Activated T-cell treated with anti-CD3 and anti-CD28 coated beads, Interleukin-2, amount 50 U/mL, for 4 hours (primary cell): ENCODE measurements around the gene GHRL. TPM values are rescaled to one million over a fixed set of nuclear protein-coding genes. Genes with fewer than 3 reads are reported as not detected.

Experiments used
- ATAC-seq, 2 donors: fragments of 200-7000 bp; cut with Tn5 transposase; one replicate each; pipeline ENCODE4 v1.10.0; 2021
- DNase-seq: peaks from one replicate; pipeline ENCODE4 v3.0.0-alpha.2; 2020
- H3K27me3 Mint-ChIP-seq: one replicate; pipeline ENCODE4 v1.8.0; 2021; ENCODE audit warnings: low read depth, mixed read lengths
- H3K36me3 Mint-ChIP-seq: one replicate; pipeline ENCODE4 v1.8.0; 2022; ENCODE audit warnings: mixed read lengths; ENCODE audit not compliant: insufficient read depth
- H3K4me1 Mint-ChIP-seq: one replicate; pipeline ENCODE4 v1.8.0; 2021; ENCODE audit warnings: low read depth, mixed read lengths
- H3K4me3 Mint-ChIP-seq: one replicate; pipeline ENCODE4 v1.8.0; 2021; ENCODE audit warnings: mild to moderate bottlenecking, moderate library complexity, mixed read lengths
- H3K9me3 Mint-ChIP-seq: one replicate; pipeline ENCODE4 v1.8.0; 2021; ENCODE audit warnings: mixed read lengths
- total RNA-seq, 3 donors: library from RNA; stranded (reverse); gene quantifications; one replicate each; pipeline ENCODE4 v1.2.1, GENCODE V29; 2021

The GHRL gene, protein sequence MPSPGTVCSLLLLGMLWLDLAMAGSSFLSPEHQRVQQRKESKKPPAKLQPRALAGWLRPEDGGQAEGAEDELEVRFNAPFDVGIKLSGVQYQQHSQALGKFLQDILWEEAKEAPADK
- under 1 TPM; 0.45 to 0.96 (median 0.63) TPM for total RNA-seq

DNA sequence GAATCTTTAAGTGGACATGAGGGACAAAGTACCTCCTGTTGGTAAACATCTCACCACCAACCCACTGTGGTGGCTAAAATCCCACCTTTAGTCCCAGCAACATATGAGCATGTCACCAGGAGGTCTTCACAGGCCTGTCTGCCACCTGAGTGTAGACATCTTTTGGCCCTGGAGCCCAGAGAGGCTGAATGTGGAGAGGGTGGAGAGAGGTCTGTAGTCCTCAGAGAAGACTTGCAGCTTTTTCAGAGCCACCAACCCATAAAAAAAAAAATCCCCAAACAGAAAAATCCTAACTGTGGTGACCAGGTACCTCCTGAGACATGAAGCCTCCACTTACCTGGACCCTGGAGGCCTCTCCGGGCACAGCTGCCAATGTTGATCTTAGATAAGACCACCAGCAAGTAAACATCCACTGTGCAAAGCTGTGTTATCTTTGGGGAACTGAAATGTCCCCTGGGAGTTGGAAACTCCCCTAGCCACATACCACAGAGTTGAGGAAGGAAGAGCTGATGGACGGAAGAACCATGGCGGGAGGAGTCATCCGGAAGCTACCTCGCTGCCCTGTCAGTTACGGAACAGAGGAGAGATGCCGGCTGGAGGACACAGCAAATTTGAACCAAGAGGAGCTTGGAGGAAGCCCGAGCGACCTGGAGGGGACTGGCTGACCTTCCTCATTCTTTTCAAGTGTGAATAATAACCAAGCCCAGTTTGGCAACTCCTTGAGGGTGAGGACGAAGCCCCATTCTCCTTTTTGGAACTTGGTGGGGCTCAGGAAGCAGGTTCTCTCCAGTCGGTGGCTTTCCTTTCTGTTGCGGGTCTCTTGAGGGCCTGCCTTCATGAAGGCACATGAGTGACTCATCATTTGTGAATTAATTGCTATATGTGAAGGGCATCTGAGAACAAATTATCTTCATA, at the start of gene GHRL:
Gene GHRL (minus strand): TSS at position 443 of the 915 bp plus-strand sequence. CDS start 2,767 bp downstream, outside the sequence.
- H3K27me3 Mint-ChIP-seq: no peaks in the 10 kb centered on the region
- peaks cover 9% of the 10 kb centered on the region for H3K4me1 Mint-ChIP-seq
- DNase-seq (no peak), ATAC-seq (no peak)
- peak within 1 kb of the TSS; percentile 26 for H3K4me3 Mint-ChIP-seq
- peaks cover 28% of the 10 kb centered on the region for H3K36me3 Mint-ChIP-seq
- no peaks in the 10 kb centered on the region for H3K9me3 Mint-ChIP-seq

DNA sequence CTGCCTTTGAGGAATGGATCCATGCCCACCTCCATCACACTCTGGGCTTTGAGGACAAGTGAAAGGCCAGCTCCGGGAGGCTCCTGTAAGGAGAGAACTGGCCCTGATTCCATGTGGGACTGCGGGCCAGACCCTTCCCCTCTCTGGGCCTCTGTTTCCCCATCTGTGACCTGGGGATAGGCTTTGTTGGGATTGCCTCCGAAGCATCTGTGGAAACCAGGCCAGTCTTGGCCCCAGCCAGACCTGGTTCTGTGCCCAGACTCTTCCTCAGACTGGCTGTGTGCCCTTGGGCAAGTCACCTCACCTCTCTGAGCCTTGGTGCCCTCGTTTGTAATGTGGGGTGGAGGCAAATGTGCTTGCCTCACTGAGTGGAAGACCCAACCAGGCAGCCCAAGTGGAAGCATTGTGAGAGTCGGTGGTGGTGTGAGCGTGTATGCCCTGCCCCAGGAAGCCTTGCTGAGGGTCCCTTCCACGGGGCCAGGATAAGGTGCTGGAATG, 49.2 kb upstream of the GHRL start:
- Mint-ChIP-seq H3K9me3 (no peaks in the 10 kb centered on the region), H3K4me3 (no peak overlapping the region), H3K4me1 (no peaks in the 10 kb centered on the region), H3K36me3 (no peaks in the 10 kb centered on the region), H3K27me3 (peaks cover 4% of the 10 kb centered on the region)
- DNase-seq (no peak), ATAC-seq (no peak)

DNA sequence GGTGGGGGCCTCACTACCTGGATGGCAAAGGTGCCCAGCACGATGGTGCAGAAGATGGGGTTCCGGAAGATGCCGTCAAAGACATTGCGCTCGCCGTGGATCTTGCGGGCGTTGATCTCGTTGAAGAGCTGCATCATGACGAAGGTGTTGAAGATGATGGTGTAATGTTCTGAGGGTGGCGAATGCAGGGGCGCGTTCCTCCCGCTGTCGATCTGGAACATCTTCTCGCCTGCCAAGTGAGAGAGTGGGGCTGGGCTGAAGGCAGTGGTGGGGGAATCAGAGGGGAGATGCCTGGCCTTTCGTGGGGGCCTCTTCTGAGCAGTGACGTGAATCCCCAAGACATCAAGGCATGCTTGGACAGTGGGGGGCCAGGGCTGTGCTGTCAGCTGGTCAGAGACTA, 47.7 kb upstream of the GHRL start:
- Mint-ChIP-seq H3K27me3 (peaks cover 4% of the 10 kb centered on the region), H3K4me3 (no peak overlapping the region), H3K9me3 (no peaks in the 10 kb centered on the region), H3K4me1 (no peaks in the 10 kb centered on the region), H3K36me3 (no peaks in the 10 kb centered on the region)
- no peak for DNase-seq
- no peak for ATAC-seq

DNA sequence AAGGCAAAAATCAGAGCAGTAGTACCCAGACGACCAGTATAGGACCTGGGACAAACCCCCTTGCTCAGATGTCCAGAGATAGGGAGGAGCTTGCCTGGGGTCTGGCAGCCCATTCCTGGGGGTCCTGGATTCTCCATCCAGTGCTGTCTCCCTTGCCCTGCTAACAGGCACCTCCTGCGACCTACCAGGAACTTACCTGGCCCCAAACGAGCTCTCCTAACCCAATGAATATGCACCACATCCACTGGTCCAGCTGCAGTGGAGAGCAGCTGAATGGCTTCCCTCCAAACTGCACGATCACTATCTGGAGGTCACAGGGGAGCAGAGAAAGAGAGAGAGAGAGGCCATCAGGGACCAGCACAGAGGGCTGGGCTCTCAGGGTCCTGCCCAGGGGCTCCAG, 47.3 kb upstream of the GHRL start:
- Mint-ChIP-seq H3K36me3 (no peaks in the 10 kb centered on the region), H3K9me3 (no peaks in the 10 kb centered on the region), H3K4me3 (no peak overlapping the region)

DNA sequence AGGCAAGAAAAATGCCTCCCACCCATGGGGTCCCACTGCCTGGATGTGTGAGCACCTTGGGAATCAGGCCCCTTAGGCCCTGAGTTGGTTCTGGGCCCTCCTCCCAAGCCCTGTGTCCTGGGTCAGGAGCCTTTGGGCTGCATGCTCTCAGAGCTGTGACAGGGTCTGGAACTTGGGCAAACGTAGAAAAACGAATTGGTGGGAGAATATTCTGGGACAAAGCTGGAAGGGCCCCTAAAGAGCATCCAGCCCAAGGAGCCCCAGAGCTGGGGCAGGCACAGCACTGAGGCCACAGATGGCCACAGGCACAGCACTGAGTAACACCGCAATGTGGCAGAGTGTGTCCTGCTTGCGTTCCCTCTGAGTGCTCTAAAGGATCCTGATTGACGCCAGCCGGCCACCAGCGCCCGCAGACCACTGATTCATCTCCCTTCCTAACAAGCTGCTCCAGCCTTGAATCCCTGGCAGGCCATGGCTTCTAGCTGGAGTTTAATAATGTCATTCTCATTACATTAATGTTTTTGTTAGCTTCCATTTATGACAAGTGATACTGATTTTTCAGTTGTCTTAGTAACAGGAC, 46.7 kb upstream of the GHRL start:
- Mint-ChIP-seq H3K27me3 (peaks cover 4% of the 10 kb centered on the region), H3K4me3 (no peak overlapping the region), H3K4me1 (peaks cover 4% of the 10 kb centered on the region), H3K36me3 (no peaks in the 10 kb centered on the region), H3K9me3 (no peaks in the 10 kb centered on the region)
- DNase-seq: no peak
- ATAC-seq: no peak

More for the DNA sequence above, 47.3 kb upstream of the GHRL start:
- Mint-ChIP-seq H3K4me1 (peaks cover 1% of the 10 kb centered on the region), H3K27me3 (peaks cover 4% of the 10 kb centered on the region)
- no peak for DNase-seq
- no peak for ATAC-seq

DNA sequence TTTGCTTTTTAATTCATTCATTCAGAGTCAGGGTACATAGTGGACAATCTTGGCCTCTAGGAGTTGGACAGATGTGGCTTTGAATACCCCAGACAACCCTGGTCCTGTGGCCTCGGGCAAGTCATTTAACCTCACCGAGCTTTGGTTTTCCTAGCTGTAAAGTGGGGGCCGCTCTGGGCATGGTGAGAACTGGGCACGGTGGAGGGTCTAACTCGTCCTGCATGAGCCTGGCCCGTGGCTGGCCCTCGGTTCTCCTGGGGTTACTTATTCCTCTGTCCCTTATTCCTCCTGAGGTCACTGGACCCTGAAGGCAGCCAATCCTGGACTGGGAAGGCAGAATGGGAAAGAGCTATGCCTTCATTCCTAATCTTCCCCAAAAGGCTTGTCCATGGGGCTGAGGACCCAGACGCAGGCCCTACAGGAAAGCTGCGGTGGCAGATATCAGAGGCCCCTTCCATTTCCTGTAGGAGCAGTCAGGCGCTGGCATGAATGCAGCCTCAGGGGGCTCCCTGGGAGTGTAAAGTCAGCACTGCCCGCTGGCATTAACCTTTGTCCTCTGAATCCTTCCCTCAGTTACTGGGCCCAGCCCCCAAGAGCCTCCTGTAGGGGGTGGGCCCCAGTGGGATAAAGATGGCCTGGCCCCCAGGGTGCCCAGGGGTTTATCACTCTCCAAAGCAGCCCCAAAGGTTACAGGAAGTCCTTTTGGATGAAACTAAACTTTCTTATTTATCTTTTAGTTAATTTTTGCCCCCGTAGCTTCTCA, 46.0 kb upstream of the GHRL start:
- Mint-ChIP-seq H3K9me3 (no peaks in the 10 kb centered on the region), H3K4me1 (peaks cover 4% of the 10 kb centered on the region), H3K4me3 (no peak overlapping the region), H3K36me3 (no peaks in the 10 kb centered on the region), H3K27me3 (peaks cover 2% of the 10 kb centered on the region)
- ATAC-seq (no peak), DNase-seq (no peak)

DNA sequence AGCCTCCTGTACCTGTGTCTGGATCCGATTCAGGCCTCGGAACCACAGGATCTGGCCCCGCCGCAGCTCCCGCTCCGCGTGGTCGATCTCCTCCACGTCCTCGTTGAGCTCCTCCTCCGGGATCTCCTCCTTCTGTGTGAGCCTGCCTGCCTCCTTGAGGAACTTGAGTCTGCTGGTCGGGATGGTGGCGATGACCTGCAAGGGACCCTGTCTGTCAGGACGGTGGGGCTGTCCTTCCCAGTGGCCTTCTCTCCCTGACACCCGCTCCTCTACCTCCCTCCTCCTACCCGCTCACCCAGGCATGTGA, 45.4 kb upstream of the GHRL start:
- Mint-ChIP-seq H3K9me3 (no peaks in the 10 kb centered on the region), H3K4me3 (no peak overlapping the region), H3K27me3 (no peaks in the 10 kb centered on the region), H3K4me1 (peaks cover 4% of the 10 kb centered on the region), H3K36me3 (no peaks in the 10 kb centered on the region)
- DNase-seq: no peak
- ATAC-seq: no peak

DNA sequence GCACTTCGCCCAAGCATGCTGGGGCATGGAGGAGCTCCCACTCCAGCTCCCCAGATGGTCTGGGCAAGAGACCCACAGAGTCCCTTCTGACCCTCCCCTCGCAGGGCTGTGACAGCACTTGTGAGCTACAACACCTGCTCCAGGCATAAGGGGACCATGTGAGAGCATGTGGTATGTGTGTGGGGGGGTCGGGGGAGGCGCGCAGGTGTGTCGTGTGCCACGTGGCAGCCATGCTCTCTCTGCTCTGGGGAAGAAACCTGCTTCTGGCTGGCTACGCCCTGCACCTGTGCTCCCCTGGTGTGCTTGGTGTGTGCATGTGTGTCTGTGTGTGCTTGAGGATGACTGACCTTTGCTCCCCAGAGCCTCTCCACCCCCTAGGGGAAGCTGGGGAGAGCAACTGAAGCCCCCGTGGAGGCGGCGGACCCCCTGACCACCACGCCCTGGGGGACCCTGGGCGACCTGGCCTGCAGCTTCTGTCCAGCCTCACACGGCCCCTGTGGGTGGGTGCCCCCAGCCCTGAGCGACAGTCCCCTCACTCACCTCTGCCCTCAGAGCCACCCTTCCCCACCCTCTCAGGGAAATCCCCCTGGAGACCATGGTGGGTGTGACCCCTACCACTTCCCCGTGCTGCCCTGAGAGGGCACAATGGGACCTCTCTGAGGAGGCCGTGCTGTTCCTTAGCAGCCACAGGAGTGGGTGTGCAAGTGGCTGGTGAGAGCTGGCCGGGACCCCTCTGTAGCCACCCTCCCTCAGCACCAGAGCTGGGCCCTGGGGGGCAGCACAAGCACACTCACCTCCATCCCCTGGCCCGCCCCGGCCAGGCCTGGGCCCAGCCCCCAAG, 44.8 kb upstream of the GHRL start:
- no peak for DNase-seq
- H3K27me3 Mint-ChIP-seq: no peaks in the 10 kb centered on the region
- no peaks in the 10 kb centered on the region for H3K9me3 Mint-ChIP-seq
- H3K4me3 Mint-ChIP-seq: no peak overlapping the region
- H3K4me1 Mint-ChIP-seq: peaks cover 4% of the 10 kb centered on the region
- H3K36me3 Mint-ChIP-seq: no peaks in the 10 kb centered on the region
- no peak for ATAC-seq

DNA sequence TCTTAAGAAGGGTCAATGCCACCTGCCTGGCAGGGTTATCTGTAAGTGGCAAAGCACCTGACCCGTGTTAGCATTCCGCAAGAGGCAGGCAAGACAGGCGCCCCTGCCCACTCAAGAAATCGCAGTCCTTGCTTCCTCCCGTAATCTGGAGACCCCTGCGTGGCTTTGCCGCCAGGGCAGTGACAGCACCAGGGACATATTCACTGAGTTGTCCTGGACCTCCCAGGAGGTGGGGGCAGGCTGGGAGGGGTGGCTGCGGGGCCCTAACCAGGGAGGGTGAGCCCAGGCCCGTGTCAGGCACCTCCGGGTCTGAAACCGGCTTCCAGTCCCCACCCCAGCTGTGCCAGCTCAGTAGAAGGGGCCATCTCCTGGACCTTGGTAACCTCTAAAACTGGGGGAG, 44.0 kb upstream of the GHRL start:
- Mint-ChIP-seq H3K27me3 (no peaks in the 10 kb centered on the region), H3K4me3 (no peak overlapping the region), H3K36me3 (no peaks in the 10 kb centered on the region), H3K9me3 (no peaks in the 10 kb centered on the region), H3K4me1 (peaks cover 4% of the 10 kb centered on the region)
- DNase-seq: no peak
- ATAC-seq: no peak

DNA sequence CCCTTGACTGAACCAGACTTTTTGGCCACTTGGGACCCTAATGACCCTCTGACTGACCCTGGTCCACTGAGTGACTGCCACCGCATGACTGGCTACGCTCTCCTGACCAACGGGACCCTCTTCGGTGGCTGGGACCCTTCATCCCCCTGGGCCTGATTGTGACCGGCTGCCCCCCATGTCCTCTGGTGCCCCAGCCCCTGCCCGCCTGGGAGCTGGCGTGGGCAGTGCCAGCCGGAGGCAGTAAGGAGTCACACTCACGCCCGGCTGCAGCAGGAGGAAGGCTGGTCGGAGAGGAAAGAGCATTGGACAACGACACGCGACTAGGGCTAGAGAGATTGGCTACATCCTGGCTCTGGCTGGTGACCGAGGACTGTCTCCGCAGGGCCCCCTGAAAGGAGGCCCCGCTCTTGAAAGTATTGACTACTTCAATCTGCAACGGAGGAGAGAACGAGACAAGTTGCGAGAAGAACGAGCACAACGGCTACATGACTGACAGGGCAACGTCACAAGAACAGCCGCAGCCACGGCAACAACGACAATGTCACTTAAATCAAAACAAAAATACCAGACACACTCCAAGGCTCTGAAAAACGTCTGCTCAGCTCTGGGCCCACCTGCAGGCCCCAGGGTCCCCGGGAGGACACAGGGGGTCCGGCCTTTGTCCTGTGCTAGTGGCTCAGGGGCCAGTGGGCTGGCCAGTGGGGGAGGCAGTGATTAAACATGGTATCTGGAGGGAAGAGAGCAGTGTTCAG, 43.3 kb upstream of the GHRL start:
- Mint-ChIP-seq H3K9me3 (no peaks in the 10 kb centered on the region), H3K4me1 (peaks cover 4% of the 10 kb centered on the region), H3K27me3 (no peaks in the 10 kb centered on the region), H3K4me3 (no peak overlapping the region), H3K36me3 (no peaks in the 10 kb centered on the region)
- ATAC-seq: no peak
- no peak for DNase-seq

DNA sequence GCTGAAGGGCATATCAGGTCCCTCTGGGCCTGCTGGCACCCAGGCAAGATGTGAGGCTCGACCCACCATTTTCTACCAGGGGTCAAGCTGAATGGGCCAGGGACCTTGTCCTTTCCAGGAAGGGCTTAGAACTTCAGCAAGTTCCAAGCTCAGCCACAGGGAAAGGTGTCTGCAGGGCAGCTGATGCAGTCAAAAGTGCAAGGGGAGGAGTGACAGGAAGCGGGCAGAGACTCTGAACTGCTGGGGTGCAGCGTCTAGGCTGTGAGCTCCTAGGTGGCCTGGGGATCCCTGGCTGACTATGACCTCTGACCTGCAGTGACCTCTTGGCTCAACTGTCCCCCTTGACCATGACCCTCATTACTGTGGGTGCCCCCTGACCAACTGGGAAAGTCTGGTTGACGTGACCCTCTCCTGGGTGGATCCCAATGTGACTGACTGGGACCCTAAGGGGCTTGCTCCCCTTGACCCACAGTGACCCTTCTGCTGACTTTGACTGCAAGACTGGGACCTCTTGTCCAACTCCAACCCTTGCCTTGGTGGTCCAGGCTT, 42.5 kb upstream of the GHRL start:
- Mint-ChIP-seq H3K36me3 (no peaks in the 10 kb centered on the region), H3K4me1 (peaks cover 4% of the 10 kb centered on the region), H3K27me3 (peaks cover under 1% of the 10 kb centered on the region), H3K4me3 (no peak overlapping the region), H3K9me3 (no peaks in the 10 kb centered on the region)
- no peak for ATAC-seq
- no peak for DNase-seq

DNA sequence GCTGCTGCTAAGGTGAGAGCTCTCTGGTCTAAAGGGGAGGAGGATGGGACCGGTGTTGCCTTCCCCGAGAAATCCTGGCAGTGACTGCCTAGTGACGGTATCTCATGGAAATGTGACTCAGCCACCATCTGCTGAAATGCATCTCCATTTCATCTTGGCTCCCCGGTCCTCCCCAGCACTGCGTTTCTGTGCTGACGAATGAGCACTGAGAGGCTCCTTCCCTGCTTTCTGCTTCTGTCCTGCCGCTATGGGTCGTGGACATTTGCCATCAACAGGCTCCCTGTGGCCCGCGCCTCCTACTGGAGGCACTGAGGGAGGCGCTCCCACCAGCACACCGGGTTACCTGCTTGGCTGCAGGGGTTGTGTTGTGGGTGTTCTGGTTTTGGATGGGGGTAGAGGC, 41.7 kb upstream of the GHRL start:
- no peak for ATAC-seq
- no peak for DNase-seq
- Mint-ChIP-seq H3K9me3 (no peaks in the 10 kb centered on the region), H3K27me3 (peaks cover 7% of the 10 kb centered on the region), H3K4me3 (no peak overlapping the region), H3K4me1 (peaks cover 4% of the 10 kb centered on the region), H3K36me3 (no peaks in the 10 kb centered on the region)

DNA sequence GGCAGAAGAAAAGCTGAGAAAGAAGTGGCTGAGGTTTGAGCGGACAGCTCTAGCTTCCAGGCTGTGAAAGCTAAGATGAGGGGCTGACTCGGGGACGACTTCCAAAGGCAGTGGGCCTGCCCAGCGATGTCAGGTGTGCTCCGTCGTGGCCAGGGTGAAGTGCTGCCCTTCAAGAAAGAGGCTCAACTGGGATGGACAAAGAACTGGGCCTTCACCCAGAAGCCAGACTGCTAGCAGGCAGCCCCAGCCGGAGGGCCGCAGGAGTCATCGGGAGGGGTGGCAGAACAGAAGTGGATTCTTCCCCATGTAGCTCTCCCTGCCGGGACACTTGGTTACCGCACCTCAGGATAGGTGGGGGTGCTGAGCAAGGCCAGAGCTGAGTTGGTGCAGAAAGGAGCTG, 41.3 kb upstream of the GHRL start:
- Mint-ChIP-seq H3K36me3 (no peaks in the 10 kb centered on the region), H3K4me1 (peaks cover 4% of the 10 kb centered on the region), H3K9me3 (no peaks in the 10 kb centered on the region), H3K27me3 (peaks cover 11% of the 10 kb centered on the region), H3K4me3 (no peak overlapping the region)
- no peak for ATAC-seq
- DNase-seq: no peak
